Measurements from ENCODE around the gene TM7SF2. TPM values are rescaled to one million over a fixed set of nuclear protein-coding genes. Genes with fewer than 3 reads are reported as not detected.

Gene TM7SF2
- total RNA-seq, 6 donors from 2014 or later = 36.8 to 82.7 (median 45.5) TPM

DNA sequence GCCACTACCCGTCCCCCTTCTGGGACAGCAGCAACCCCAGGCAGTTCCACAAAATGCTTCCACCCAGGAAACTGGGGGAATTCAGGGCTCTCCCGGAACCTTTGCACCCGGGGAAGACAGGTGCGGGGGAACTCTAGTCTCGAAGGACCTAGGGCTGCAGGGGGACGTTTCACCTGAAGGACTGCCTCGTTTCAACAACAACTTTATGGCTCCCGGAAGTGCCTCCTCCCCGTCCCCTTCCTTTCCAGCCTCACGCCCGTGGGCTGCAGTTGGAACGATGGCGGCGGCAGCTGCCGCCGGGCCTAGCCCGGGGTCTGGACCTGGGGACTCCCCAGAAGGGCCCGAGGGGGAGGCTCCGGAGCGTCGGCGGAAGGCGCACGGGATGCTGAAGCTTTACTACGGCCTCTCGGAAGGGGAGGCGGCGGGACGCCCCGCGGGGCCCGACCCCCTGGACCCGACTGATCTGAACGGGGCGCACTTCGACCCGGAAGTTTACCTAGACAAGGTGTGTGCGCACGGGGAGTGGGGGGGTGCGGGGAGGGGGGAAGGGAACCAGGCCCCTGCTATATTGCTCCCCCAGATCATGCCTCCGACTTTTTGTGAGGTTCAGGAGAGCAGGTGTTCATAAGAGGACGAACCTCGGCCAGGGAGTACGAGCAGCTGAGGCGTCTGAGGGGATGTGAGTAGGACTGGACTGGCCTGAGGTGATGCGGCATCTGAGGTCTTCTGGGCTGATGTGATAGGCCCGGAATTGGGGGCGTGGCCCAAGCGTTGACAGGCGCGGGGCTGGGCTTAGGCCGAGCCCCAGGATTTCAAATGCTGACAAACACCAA is 15.5 kb upstream of the TM7SF2 start, which contains the start of gene VPS51:
VPS51 (plus strand) TSS at position 241 of the 833 bp plus-strand sequence; CDS start at position 278, 37 bp downstream.
- TF ChIP-seq POLR2A (IDR thresholded peaks at IDR 0.05) (peak in 3 of 4 donors; percentile 63 to 80 (median 66)), EP300 (IDR thresholded peaks at IDR 0.05) (peak in 1 of 4 donors; percentile 41), POLR2AphosphoS5 (IDR thresholded peaks at IDR 0.05) (peak; percentile 89 to 95)
- TF ChIP-seq, protein P1, sequence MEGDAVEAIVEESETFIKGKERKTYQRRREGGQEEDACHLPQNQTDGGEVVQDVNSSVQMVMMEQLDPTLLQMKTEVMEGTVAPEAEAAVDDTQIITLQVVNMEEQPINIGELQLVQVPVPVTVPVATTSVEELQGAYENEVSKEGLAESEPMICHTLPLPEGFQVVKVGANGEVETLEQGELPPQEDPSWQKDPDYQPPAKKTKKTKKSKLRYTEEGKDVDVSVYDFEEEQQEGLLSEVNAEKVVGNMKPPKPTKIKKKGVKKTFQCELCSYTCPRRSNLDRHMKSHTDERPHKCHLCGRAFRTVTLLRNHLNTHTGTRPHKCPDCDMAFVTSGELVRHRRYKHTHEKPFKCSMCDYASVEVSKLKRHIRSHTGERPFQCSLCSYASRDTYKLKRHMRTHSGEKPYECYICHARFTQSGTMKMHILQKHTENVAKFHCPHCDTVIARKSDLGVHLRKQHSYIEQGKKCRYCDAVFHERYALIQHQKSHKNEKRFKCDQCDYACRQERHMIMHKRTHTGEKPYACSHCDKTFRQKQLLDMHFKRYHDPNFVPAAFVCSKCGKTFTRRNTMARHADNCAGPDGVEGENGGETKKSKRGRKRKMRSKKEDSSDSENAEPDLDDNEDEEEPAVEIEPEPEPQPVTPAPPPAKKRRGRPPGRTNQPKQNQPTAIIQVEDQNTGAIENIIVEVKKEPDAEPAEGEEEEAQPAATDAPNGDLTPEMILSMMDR (IDR thresholded peaks at IDR 0.05) = peak in 3 of 6 experiments; percentile 25 to 46 (median 35)
- Histone ChIP-seq H3K4me3 (peak within 1 kb of the TSS; percentile 78 to 95 (median 82)), H3K36me3 (peaks cover 0 to 10% (median 3%) of the 10 kb centered on the region in 4 donors), H3K4me1 (peaks cover 14 to 22% (median 19%) of the 10 kb centered on the region in 4 donors), H3K27ac (peak within 1 kb of the TSS; percentile 88 to 95 (median 91)), H3K9me3 (peaks cover 0 to 4% (median 0%) of the 10 kb centered on the region in 4 donors), H3K27me3 (no peaks in the 10 kb centered on the region)
- peak; percentile 92 to 95 for DNase-seq
- ATAC-seq (ENCODE audit: low FRiP score in 2 of 2) = peak; percentile 97 to 98
- 0 to 1% methylated on average over 7 to 27 of the region's 52 CpGs for WGBS, 2 donors

DNA sequence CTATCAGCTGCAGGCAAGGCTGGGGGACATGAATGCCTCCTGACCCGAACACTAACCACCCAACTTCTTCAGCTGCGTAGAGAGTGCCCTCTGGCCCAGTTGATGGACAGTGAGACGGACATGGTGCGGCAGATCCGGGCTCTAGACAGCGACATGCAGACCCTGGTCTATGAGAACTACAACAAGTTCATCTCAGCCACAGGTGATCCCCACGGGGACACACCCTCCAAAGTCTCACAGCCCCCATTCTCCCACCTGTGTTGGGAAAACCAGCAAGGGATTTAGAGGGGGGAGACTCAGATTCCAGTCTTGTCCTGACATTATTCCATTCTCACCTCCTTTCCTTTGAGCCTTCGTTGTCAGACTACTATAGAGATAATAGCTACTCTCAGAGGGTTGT is 14.7 kb upstream of the TM7SF2 start:
- 42 to 43% methylated on average over 3 to 8 of the region's 8 CpGs for WGBS, 2 donors
- Histone ChIP-seq H3K36me3 (peaks cover 0 to 10% (median 3%) of the 10 kb centered on the region in 4 donors), H3K9me3 (peaks cover 0 to 4% (median 0%) of the 10 kb centered on the region in 4 donors), H3K4me1 (peaks cover 14 to 27% (median 19%) of the 10 kb centered on the region in 4 donors), H3K27ac (peak overlapping the region; percentile 88 to 95 (median 91)), H3K4me3 (peak overlapping the region; percentile 78 to 95 (median 82)), H3K27me3 (no peaks in the 10 kb centered on the region)
- ATAC-seq (ENCODE audit: low FRiP score in 2 of 2) (no peak), DNase-seq (no peak)
- TF ChIP-seq EP300 (IDR thresholded peaks at IDR 0.05) (no peak), POLR2A (IDR thresholded peaks at IDR 0.05) (no peak), POLR2AphosphoS5 (IDR thresholded peaks at IDR 0.05) (no peak)
- TF ChIP-seq, protein P1 (IDR thresholded peaks at IDR 0.05) = no peak

DNA sequence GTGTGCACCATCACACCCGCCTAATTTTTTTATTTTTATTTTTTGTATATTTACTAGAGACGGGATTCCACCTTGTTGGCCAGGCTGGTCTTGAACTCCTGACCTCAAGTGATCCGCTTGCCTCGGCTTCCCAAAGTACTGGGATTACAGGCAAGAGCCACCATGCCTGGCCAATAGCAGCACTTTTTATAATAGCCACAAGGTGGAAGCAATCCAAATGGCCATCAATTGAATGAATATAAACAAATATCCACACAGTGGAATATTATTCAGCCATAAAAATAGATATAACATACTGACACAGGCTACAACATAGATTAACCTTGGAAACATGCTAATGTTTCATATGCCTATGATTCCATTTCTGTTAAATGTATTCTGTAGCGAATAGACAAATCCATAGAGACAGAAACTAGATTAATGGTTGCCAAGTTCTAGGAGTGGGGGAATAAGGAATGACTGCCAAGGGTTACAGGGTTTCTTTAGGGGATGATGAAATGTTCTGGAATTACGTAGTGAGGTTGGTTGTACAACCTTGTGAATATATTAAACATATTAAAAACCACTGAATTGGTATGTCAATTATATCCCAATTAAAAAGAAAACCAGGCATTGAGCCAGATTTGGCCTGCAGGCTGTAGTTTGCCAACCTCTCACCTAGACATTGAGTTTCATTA is 10.9 kb upstream of the TM7SF2 start:
- peaks cover 19 to 39% (median 24%) of the 10 kb centered on the region in 4 donors for H3K4me1 ChIP-seq
- H3K27me3 ChIP-seq = no peaks in the 10 kb centered on the region
- peaks cover 0 to 3% (median 0%) of the 10 kb centered on the region in 4 donors for H3K9me3 ChIP-seq
- DNase-seq (no peak), ATAC-seq (ENCODE audit: low FRiP score in 2 of 2) (no peak)
- TF ChIP-seq POLR2A (IDR thresholded peaks at IDR 0.05) (no peak), POLR2AphosphoS5 (IDR thresholded peaks at IDR 0.05) (no peak), EP300 (IDR thresholded peaks at IDR 0.05) (no peak)
- TF ChIP-seq, protein P1 (IDR thresholded peaks at IDR 0.05) = no peak
- peak overlapping the region in 2 of 4 donors; percentile 12 to 61 for H3K27ac ChIP-seq
- H3K36me3 ChIP-seq = peaks cover 0 to 10% (median 5%) of the 10 kb centered on the region in 4 donors
- no peak overlapping the region for H3K4me3 ChIP-seq
- WGBS, 2 donors = 85 to 89% methylated on average over 6 of the region's 6 CpGs

DNA sequence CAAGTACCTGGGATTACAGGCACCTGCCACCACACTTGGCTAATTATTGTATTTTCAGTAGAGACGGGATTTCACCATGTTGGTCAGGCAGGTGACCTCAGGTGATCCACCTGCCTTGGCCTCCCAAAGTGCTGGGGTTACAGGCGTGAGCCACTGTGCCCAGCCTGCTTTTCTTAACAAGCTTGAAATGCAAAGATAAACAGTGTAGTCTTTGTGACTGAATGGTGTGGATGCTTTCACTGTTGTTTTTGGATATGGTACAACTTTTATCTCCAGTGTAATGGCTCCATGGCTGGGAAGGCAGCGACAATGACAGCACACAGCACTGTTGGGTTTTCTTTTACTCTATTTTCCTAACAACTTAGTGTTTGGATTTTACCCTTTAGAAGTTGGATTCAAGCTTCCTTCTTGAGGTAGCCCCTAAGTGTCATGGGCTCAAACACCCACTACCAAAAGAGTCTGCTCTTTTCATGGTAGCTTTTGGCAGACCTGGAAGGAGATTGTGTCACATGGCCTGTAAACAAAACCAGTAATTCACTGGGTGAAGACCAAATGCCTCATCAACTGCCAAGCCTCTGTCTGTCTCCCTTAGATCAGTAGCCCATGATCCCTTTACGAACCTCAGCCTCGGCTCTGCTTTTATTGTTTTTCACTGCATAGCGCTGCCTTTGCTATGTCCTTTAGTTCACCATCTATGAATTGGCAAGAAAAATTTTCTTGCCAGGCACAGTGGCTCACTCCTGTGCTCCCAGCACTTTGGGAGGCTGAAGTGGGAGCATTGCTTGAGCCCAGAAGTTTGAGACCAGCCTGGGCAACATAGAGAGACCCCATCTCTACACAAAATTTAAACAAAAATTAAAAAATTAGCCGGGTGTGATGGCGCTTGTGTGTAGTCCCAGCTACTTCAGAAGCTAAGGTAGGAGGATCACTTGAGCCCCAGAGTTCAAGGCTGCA is 9.3 kb upstream of the TM7SF2 start:
- Histone ChIP-seq H3K4me3 (no peak overlapping the region), H3K36me3 (peaks cover 0 to 14% (median 7%) of the 10 kb centered on the region in 4 donors), H3K27me3 (no peaks in the 10 kb centered on the region), H3K9me3 (no peaks in the 10 kb centered on the region), H3K27ac (peak overlapping the region in 2 of 4 donors; percentile 7 to 61), H3K4me1 (peaks cover 10 to 29% (median 13%) of the 10 kb centered on the region in 4 donors)
- ATAC-seq (ENCODE audit: low FRiP score in 2 of 2) (no peak), DNase-seq (peak in 1 of 2 donors; percentile 31)
- TF ChIP-seq, protein P1 (IDR thresholded peaks at IDR 0.05) = no peak
- TF ChIP-seq EP300 (IDR thresholded peaks at IDR 0.05) (no peak), POLR2AphosphoS5 (IDR thresholded peaks at IDR 0.05) (no peak), POLR2A (IDR thresholded peaks at IDR 0.05) (no peak)
- 81 to 89% methylated on average over 8 of the region's 8 CpGs for WGBS, 2 donors

Data from upper lobe of left lung (tissue), 6 donors.